Thyroid gland (tissue), 4 donors: ENCODE data around the gene THBS3.

ENCODE experiments used
- CTCF ChIP-seq, 6 experiments: fragments of 200-600 bp in 3 of 6; fragments of 450-650 bp in 3 of 6; sonication (generic) in 3 of 6; IDR thresholded peaks; one replicate each; pipeline ENCODE4 v1.5.1; 2016 to 2019; ENCODE audit warnings: antibody characterized with exemption in 6 of 6, mild to moderate bottlenecking in 2 of 6, inconsistent platforms in 1 of 6, moderate library complexity in 1 of 6
- POLR2A ChIP-seq, 2 donors: fragments of 450-650 bp; IDR thresholded peaks; one replicate each; pipeline ENCODE4 v1.6.1; 2017; ENCODE audit warnings: antibody characterized with exemption in 2 of 2, mild to moderate bottlenecking in 2 of 2, moderate library complexity in 1 of 2

- TF ChIP-seq CTCF (IDR thresholded peaks at IDR 0.05) (no peak), POLR2A (IDR thresholded peaks at IDR 0.05) (no peak)
Observed at GRCh38 chr1:155236451-155236850, 28.8 kb upstream of the THBS3 start.
